H1 (cell line): Measurements from ENCODE around the gene NABP1. TPM values are rescaled to one million over a fixed set of nuclear protein-coding genes. Genes with fewer than 3 reads are reported as not detected.

Source experiments
- CTCF ChIA-PET: fragments of 300-600 bp; sonication (Branson Sonifier 250); formaldehyde crosslinking; loops from one replicate; lab custom pipeline; 2021; ENCODE audit not compliant: partially characterized antibody; lab: Charles Lee
- POLR2A ChIA-PET: fragments of 300-600 bp; sonication (Branson Sonifier 250); formaldehyde crosslinking; loops from one replicate; lab custom pipeline; 2021; ENCODE audit warnings: inconsistent platforms; ENCODE audit not compliant: partially characterized antibody; lab: Charles Lee
- DNase-seq, 2 experiments: peaks; one replicate each; pipeline versions ENCODE4 v3.0.0 to v3.0.0-alpha.2; 2010 to 2022; ENCODE audit warnings: low spot score in 2 of 2, low read depth in 1 of 2, mixed read lengths in 1 of 2
- FAIRE-seq: peaks from 2 replicates; lab custom pipeline; 2011; peaks lifted over from hg19 to GRCh38; lab: Jason Lieb, UNC
- H2AFZ ChIP-seq: 2 replicates; pipeline ENCODE4 v1.8.1; 2012; ENCODE audit warnings: low read length, inconsistent platforms
- H2AK5ac ChIP-seq: 2 replicates; pipeline ENCODE4 v1.6.1; 2013; ENCODE audit warnings: low read depth, low read length
- H2BK120ac ChIP-seq: replicated peaks from 2 replicates; pipeline ENCODE3; 2013; ENCODE audit warnings: low read depth, low read length, inconsistent platforms
- H2BK12ac ChIP-seq: 2 replicates; pipeline ENCODE4 v1.6.1; 2013; ENCODE audit warnings: low read depth, low read length
- H2BK15ac ChIP-seq: 2 replicates; pipeline ENCODE4 v1.6.1; 2013; ENCODE audit warnings: low read length
- H2BK20ac ChIP-seq: 2 replicates; pipeline ENCODE4 v1.6.1; 2013; ENCODE audit warnings: low read length
- H2BK5ac ChIP-seq: 2 replicates; pipeline ENCODE4 v1.6.1; 2013; ENCODE audit warnings: low read depth, low read length
- H3K14ac ChIP-seq: 2 replicates; pipeline ENCODE4 v1.6.1; 2013; ENCODE audit warnings: inconsistent platforms; ENCODE audit not compliant: insufficient read length
- H3K18ac ChIP-seq: 2 replicates; pipeline ENCODE4 v1.6.1; 2013; ENCODE audit warnings: low read length; ENCODE audit errors: extremely low read depth
- H3K23ac ChIP-seq: 2 replicates; pipeline ENCODE4 v1.6.1; 2013; ENCODE audit warnings: inconsistent platforms; ENCODE audit not compliant: insufficient read length
- H3K23me2 ChIP-seq: 2 replicates; pipeline ENCODE4 v1.6.1; 2013; ENCODE audit warnings: low read depth, low read length
- H3K27ac ChIP-seq: 2 replicates; pipeline ENCODE4 v1.6.1; 2011; ENCODE audit warnings: low read depth, low read length, inconsistent platforms
- H3K27me3 ChIP-seq, 4 experiments: replicated peaks in 1 of 4; 1 replicate in 1 of 4; 2 replicates in 3 of 4; pipeline versions ENCODE4 v1.6.1 to v1.8.1; 2011 to 2013; ENCODE audit warnings: low read length in 3 of 4, mild to moderate bottlenecking in 3 of 4, inconsistent platforms in 2 of 4, mixed read lengths in 2 of 4, moderate library complexity in 1 of 4; ENCODE audit not compliant: control insufficient read depth in 3 of 4, insufficient read depth in 3 of 4; ENCODE audit errors: extremely low read depth in 1 of 4
- H3K36me3 ChIP-seq, 4 experiments: 2 replicates each; pipeline versions ENCODE4 v1.6.1 to v1.8.1; 2011 to 2013; ENCODE audit warnings: mild to moderate bottlenecking in 4 of 4, low read length in 3 of 4, moderate library complexity in 2 of 4, control low read depth in 1 of 4, inconsistent platforms in 1 of 4; ENCODE audit not compliant: insufficient read depth in 4 of 4, control insufficient read depth in 2 of 4
- H3K4ac ChIP-seq: replicated peaks from 2 replicates; pipeline ENCODE3; 2013; ENCODE audit warnings: low read length, low read depth, mixed read lengths, inconsistent platforms; ENCODE audit not compliant: insufficient read length
- H3K4me1 ChIP-seq, 4 experiments: replicated peaks in 1 of 4; 1 replicate in 1 of 4; 2 replicates in 3 of 4; pipeline versions ENCODE4 v1.6.1 to v1.8.1; 2011 to 2013; ENCODE audit warnings: low read length in 3 of 4, inconsistent platforms in 2 of 4, mixed read lengths in 1 of 4; ENCODE audit not compliant: insufficient read depth in 4 of 4, control insufficient read depth in 3 of 4
- H3K4me2 ChIP-seq, 2 experiments: 2 replicates each; pipeline versions ENCODE4 v1.6.1 to v1.8.1; 2011 to 2013; ENCODE audit warnings: low read depth in 2 of 2, low read length in 2 of 2, control low read depth in 1 of 2, inconsistent platforms in 1 of 2, mild to moderate bottlenecking in 1 of 2; ENCODE audit not compliant: insufficient read depth in 1 of 2
- H3K4me3 ChIP-seq, 4 experiments: fragments of 200-600, 300-600 bp in 1 of 4; sonication (generic), shearing (Covaris generic), sonication (Bioruptor Twin) in 1 of 4; 2 replicates each; pipeline versions ENCODE4 v1.5.1 to v1.8.1; 2011 to 2016; ENCODE audit warnings: low read length in 4 of 4, low read depth in 3 of 4, control low read depth in 2 of 4, inconsistent platforms in 2 of 4, mild to moderate bottlenecking in 2 of 4, mixed read lengths in 1 of 4, moderate library complexity in 1 of 4; ENCODE audit not compliant: insufficient read depth in 2 of 4; ENCODE audit errors: extremely low read depth in 1 of 4
- H3K56ac ChIP-seq: replicated peaks from 2 replicates; pipeline ENCODE3; 2013; ENCODE audit warnings: low read depth, mild to moderate bottlenecking, mixed read lengths, low read length, inconsistent platforms; ENCODE audit not compliant: insufficient read length
- H3K79me1 ChIP-seq: 2 replicates; pipeline ENCODE4 v1.6.1; 2013; ENCODE audit warnings: low read depth, low read length, control low read depth
- H3K79me2 ChIP-seq, 2 experiments: 2 replicates each; pipeline versions ENCODE4 v1.6.1 to v1.8.1; 2012 to 2013; ENCODE audit warnings: low read length in 2 of 2, mild to moderate bottlenecking in 2 of 2, inconsistent platforms in 1 of 2; ENCODE audit not compliant: insufficient read depth in 2 of 2, control insufficient read depth in 1 of 2
- H3K9ac ChIP-seq, 4 experiments: replicated peaks in 1 of 4; 1 replicate in 1 of 4; 2 replicates in 3 of 4; pipeline versions ENCODE4 v1.6.1 to v1.8.1; 2011 to 2013; ENCODE audit warnings: low read depth in 3 of 4, low read length in 3 of 4, control low read depth in 2 of 4, mild to moderate bottlenecking in 2 of 4, moderate library complexity in 2 of 4, inconsistent platforms in 1 of 4; ENCODE audit errors: extremely low read depth in 1 of 4
- H3K9me3 ChIP-seq, 2 experiments: 2 replicates each; pipeline versions ENCODE4 v1.6.1 to v1.8.1; 2012 to 2013; ENCODE audit warnings: mild to moderate bottlenecking in 2 of 2, moderate library complexity in 2 of 2, control low read depth in 1 of 2, inconsistent platforms in 1 of 2, low read depth in 1 of 2, low read length in 1 of 2, mixed read lengths in 1 of 2; ENCODE audit not compliant: insufficient read depth in 2 of 2
- H4K20me1 ChIP-seq, 2 experiments: replicated peaks in 1 of 2; 2 replicates each; pipeline versions ENCODE3 to v1.8.1; 2011 to 2013; ENCODE audit warnings: inconsistent platforms in 2 of 2, low read length in 2 of 2, mild to moderate bottlenecking in 1 of 2; ENCODE audit not compliant: insufficient read depth in 2 of 2, control insufficient read depth in 1 of 2
- H4K5ac ChIP-seq: 2 replicates; pipeline ENCODE4 v1.6.1; 2013; ENCODE audit warnings: low read length, low read depth, mixed read lengths, inconsistent platforms; ENCODE audit not compliant: insufficient read length
- H4K8ac ChIP-seq: 2 replicates; pipeline ENCODE4 v1.8.0; 2013; ENCODE audit warnings: mild to moderate bottlenecking, moderate library complexity, low read length, inconsistent platforms; ENCODE audit not compliant: insufficient read depth; ENCODE audit errors: extremely low read depth
- H4K91ac ChIP-seq: replicated peaks from 2 replicates; pipeline ENCODE3; 2013; ENCODE audit warnings: low read length, mixed read lengths, inconsistent platforms; ENCODE audit not compliant: insufficient read length
- CBX5 ChIP-seq: fragments of 300-800, 300-1000 bp; sonication (generic); IDR thresholded peaks from 2 replicates; pipeline ENCODE4 v1.7.1; 2016; ENCODE audit warnings: antibody characterized with exemption, low read length, low read depth
- CBX8 ChIP-seq: fragments of 300-800, 300-1000 bp; sonication (generic); IDR thresholded peaks from 2 replicates; pipeline ENCODE4 v1.7.1; 2016; ENCODE audit warnings: low read depth, low read length, borderline replicate concordance
- E2F6 ChIP-seq: IDR thresholded peaks from 2 replicates; pipeline ENCODE4 v1.6.1; 2012; ENCODE audit warnings: inconsistent platforms
- EGR1 ChIP-seq: IDR thresholded peaks from 2 replicates; pipeline ENCODE4 v1.6.1; 2011; ENCODE audit warnings: low read depth, low read length, borderline replicate concordance
- JUN ChIP-seq: IDR thresholded peaks from 2 replicates; pipeline ENCODE4 v1.6.1; 2011; ENCODE audit warnings: low read depth, mild to moderate bottlenecking, improper control_type of control experiment, low read length
- MAX ChIP-seq: IDR thresholded peaks from 2 replicates; pipeline ENCODE4 v1.6.1; 2012; ENCODE audit warnings: inconsistent platforms
- NRF1 ChIP-seq: IDR thresholded peaks from 2 replicates; pipeline ENCODE4 v1.6.1; 2011; ENCODE audit warnings: mild to moderate bottlenecking, low read depth, low read length, improper control_type of control experiment
- POLR2AphosphoS5 ChIP-seq: IDR thresholded peaks from 2 replicates; pipeline ENCODE4 v1.6.1; 2011; ENCODE audit warnings: low read depth, low read length
- RFX5 ChIP-seq: IDR thresholded peaks from 2 replicates; pipeline ENCODE4 v1.6.1; 2011; ENCODE audit warnings: low read depth, low read length, improper control_type of control experiment, borderline replicate concordance
- SAP30 ChIP-seq: fragments of 300-600 bp; sonication (generic); IDR thresholded peaks from 2 replicates; pipeline ENCODE4 v1.7.1; 2012; ENCODE audit warnings: low read length, moderate library complexity, mild to moderate bottlenecking, inconsistent platforms; ENCODE audit not compliant: insufficient read depth, insufficient replicate concordance
- SIN3A ChIP-seq, 2 experiments: IDR thresholded peaks in 1 of 2; conservative IDR thresholded peaks in 1 of 2; 2 replicates each; pipeline ENCODE4 v1.6.1; 2011 to 2012; ENCODE audit warnings: low read length in 2 of 2, improper control_type of control experiment in 1 of 2, low read depth in 1 of 2, mild to moderate bottlenecking in 1 of 2
- SRF ChIP-seq: IDR thresholded peaks from 2 replicates; pipeline ENCODE4 v1.6.1; 2011; ENCODE audit warnings: mild to moderate bottlenecking, low read depth, low read length, moderate library complexity
- TAF7 ChIP-seq: optimal IDR thresholded peaks from 2 replicates; pipeline ENCODE3; 2011; ENCODE audit warnings: low read depth, mild to moderate bottlenecking, inconsistent platforms, low read length, moderate library complexity, borderline replicate concordance
- ZNF274 ChIP-seq: IDR thresholded peaks from 2 replicates; pipeline ENCODE4 v1.7.0; 2012; ENCODE audit warnings: low read length, borderline replicate concordance; ENCODE audit errors: extremely low read depth
- whole genome bisulfite sequencing, 2 experiments: shearing (Covaris generic) in 1 of 2; methylation state at CpG; one replicate each; pipeline versions ENCODE4 v1.1.6 to v1.1.7; 2013 to 2015; ENCODE audit warnings: low lambda C conversion rate in 2 of 2, mixed read lengths in 2 of 2, inconsistent platforms in 1 of 2, low coverage in 1 of 2, missing lambda C conversion rate in 1 of 2; ENCODE audit not compliant: insufficient replicate concordance in 2 of 2, insufficient coverage in 1 of 2, insufficient read length in 1 of 2; ENCODE audit errors: extremely low coverage in 1 of 2, missing lambda C conversion rate in 1 of 2; 5-methylcytosine and 5-hydroxymethylcytosine counted together
- polyA plus RNA-seq, 7 experiments: library from polyadenylated mRNA; depleted of rRNA in 3 of 7; stranded (reverse) in 5 of 7; unstranded in 2 of 7; fragments of >200 nt in 5 of 7; fragments of 200-250 nt in 2 of 7; gene quantifications; 1 replicate in 5 of 7; 2 replicates in 1 of 7; 4 replicates in 1 of 7; pipeline versions ENCODE4 v1.2.1 to v1.2.3, GENCODE V29; 2011 to 2013; ENCODE audit warnings: missing spikeins in 2 of 7, mixed read lengths in 2 of 7
- total RNA-seq: library from RNA; stranded (reverse); fragmentation: NEBNext Ultra II Directional; extraction: Animal tissue kit (Norgen Biotek cat#: 25700); gene quantifications from 2 replicates; pipeline ENCODE4 v1.2.1, GENCODE V29; 2021

The NABP1 gene
- total and polyA plus RNA-seq, 2 of the 8 experiments (the other 6 are each of a cell fraction or from before 2014, with no cell fraction given): 0.63 to 4.8 TPM

GRCh38 chr2:191705084-191705483 is 27.1 kb downstream of the NABP1 start:
- no peaks in the 10 kb centered on the region for H3K9me3 ChIP-seq
- DNase-seq: no peak
- no peak overlapping the region for H3K14ac ChIP-seq
- no peak overlapping the region for H3K4me2 ChIP-seq
- no peak overlapping the region for H2BK12ac ChIP-seq
- no peaks in the 10 kb centered on the region for H3K27me3 ChIP-seq
- 93% methylated on average over 4 of the region's 4 CpGs; no CpG with 5 or more reads in 1 of the 2 experiments for WGBS, 2 experiments
- no peak overlapping the region for H3K23ac ChIP-seq
- no peak overlapping the region for H2AFZ ChIP-seq
- no peak overlapping the region for H2BK20ac ChIP-seq
- TF ChIP-seq CBX5 (no peak), E2F6 (no peak), SAP30 (no peak), SIN3A (conservative IDR thresholded peaks at IDR 0.05 in 1 of 2, IDR thresholded peaks at IDR 0.05 in 1 of 2; ENCODE audit: low read depth in 1 of 2, low read length in 2 of 2) (no peak), POLR2AphosphoS5 (no peak), EGR1 (no peak), ZNF274 (no peak), CBX8 (no peak), JUN (no peak), SRF (no peak), TAF7 (no peak), NRF1 (no peak), MAX (no peak), RFX5 (no peak)
- no peak overlapping the region for H4K8ac ChIP-seq
- no peak overlapping the region for H3K27ac ChIP-seq
- no peak overlapping the region for H3K4ac ChIP-seq
- H3K36me3 ChIP-seq: no peaks in the 10 kb centered on the region
- no peak overlapping the region for H3K9ac ChIP-seq
- no peak for FAIRE-seq
- ChIA-PET CTCF (interaction anchor here (0.8 to 1.4 kb wide), 4 partner anchors 8 to 139 kb away, joined by 3 read pairs; no protein-coding TSS in a partner anchor), POLR2A (no interaction called here)
- no peak overlapping the region for H3K56ac ChIP-seq
- H4K20me1 ChIP-seq: no peaks in the 10 kb centered on the region
- H3K79me2 ChIP-seq: no peaks in the 10 kb centered on the region
- no peak overlapping the region for H2BK120ac ChIP-seq
- H3K4me1 ChIP-seq: no peaks in the 10 kb centered on the region
- H2AK5ac ChIP-seq: no peak overlapping the region
- no peak overlapping the region for H4K5ac ChIP-seq
- H3K23me2 ChIP-seq: no peaks in the 10 kb centered on the region
- H3K4me3 ChIP-seq: no peak overlapping the region
- H2BK5ac ChIP-seq: no peak overlapping the region
- H4K91ac ChIP-seq: no peak overlapping the region
- no peak overlapping the region for H2BK15ac ChIP-seq
- no peaks in the 10 kb centered on the region for H3K79me1 ChIP-seq
- H3K18ac ChIP-seq: no peak overlapping the region
